ENCODE measurements around the gene PGBD2.
"Not testable (repeated sequence)": the region's sequence is repeated elsewhere in the genome, so short reads cannot be mapped to it uniquely, and the experiment has no call there.

PGBD2 gene

GRCh38 chr1:248913933-248914332 is 7.9 kb downstream of the PGBD2 start:
- ChIA-PET POLR2A (no interaction called here), CTCF (no interaction called here)
- no peak for DNase-seq (ENCODE audit: extremely low spot score)
- TF ChIP-seq CTBP1 (IDR thresholded peaks at IDR 0.05; ENCODE audit: borderline replicate concordance) = no peak

DNA sequence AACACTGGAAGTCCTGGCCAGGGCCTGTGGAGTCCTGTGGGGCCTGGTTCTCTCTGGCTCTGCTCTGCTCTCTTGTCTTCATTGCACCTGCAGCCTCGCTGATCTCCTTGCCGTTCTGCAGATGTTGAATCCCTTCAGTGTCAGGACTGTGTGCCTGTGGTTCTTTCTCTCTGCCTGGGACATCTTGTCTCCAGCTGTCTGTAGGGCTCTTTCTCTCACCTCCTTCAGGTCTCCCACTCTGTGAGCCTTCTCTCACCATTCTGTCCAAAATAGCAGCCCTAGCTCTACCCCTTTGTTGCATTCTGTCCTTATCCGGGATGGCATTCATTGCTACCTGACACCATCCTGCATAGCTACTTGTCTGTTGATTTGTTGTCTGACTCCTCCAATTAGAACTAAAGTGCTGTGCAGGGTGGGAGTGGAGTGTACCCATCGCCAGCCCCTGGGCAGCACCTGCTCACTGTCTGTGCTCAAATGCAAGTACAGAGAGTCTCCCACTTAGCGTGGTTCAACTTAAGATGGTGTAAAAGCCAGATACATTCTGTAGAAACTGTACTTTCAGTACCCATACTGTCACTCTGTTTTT is 8.9 kb downstream of the PGBD2 start:
- CTCF ChIA-PET = no interaction called here
- no peak for DNase-seq (ENCODE audit: extremely low spot score)
- TF ChIP-seq FOXA1 (IDR thresholded peaks at IDR 0.05) (no peak), NFRKB (IDR thresholded peaks at IDR 0.05) (no peak), L3MBTL2 (conservative IDR thresholded peaks at IDR 0.05) (no peak), PKNOX1 (IDR thresholded peaks at IDR 0.05) (no peak), HDGF (IDR thresholded peaks at IDR 0.05; ENCODE audit: borderline replicate concordance) (no peak), CTBP1 (IDR thresholded peaks at IDR 0.05; ENCODE audit: borderline replicate concordance) (no peak), FOXK2 (IDR thresholded peaks at IDR 0.05) (no peak), TARDBP (IDR thresholded peaks at IDR 0.05) (no peak), SUZ12 (IDR thresholded peaks at IDR 0.05) (no peak), ZNF384 (IDR thresholded peaks at IDR 0.05) (no peak), ARNT (IDR thresholded peaks at IDR 0.05) (no peak), LEF1 (IDR thresholded peaks at IDR 0.05; ENCODE audit: borderline replicate concordance) (no peak), BHLHE40 (IDR thresholded peaks at IDR 0.05; ENCODE audit: borderline replicate concordance) (no peak), FOXM1 (IDR thresholded peaks at IDR 0.05; ENCODE audit: borderline replicate concordance) (no peak), SP1 (IDR thresholded peaks at IDR 0.05) (no peak), ELF4 (IDR thresholded peaks at IDR 0.05) (no peak)
- POLR2A ChIA-PET = no interaction called here

DNA sequence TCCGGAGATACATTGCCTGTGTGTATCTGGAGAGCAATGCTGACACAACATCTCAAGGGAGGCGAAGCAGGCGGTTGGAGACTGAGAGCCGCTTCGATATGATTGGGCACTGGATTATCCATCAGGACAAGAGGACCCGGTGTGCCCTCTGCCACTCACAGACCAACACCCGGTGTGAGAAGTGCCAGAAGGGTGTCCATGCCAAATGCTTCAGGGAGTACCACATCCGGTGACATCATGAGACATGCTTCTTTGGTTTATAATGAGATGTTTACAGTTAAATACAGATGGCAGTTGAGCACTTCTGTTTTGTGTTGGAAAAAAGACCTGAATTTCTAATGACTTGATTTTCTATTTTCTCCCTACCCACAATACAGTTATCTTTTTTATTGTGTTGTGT is 12.1 kb downstream of the PGBD2 start:
- DNase-seq (ENCODE audit: extremely low spot score) = no peak
- ChIA-PET POLR2A (no interaction called here), CTCF (no interaction called here)
- TF ChIP-seq L3MBTL2 (conservative IDR thresholded peaks at IDR 0.05) (no peak), BHLHE40 (IDR thresholded peaks at IDR 0.05; ENCODE audit: borderline replicate concordance) (no peak), HDGF (IDR thresholded peaks at IDR 0.05; ENCODE audit: borderline replicate concordance) (no peak), PKNOX1 (IDR thresholded peaks at IDR 0.05) (no peak), NFRKB (IDR thresholded peaks at IDR 0.05) (no peak), TARDBP (IDR thresholded peaks at IDR 0.05) (no peak), FOXA1 (IDR thresholded peaks at IDR 0.05) (no peak), ZNF384 (IDR thresholded peaks at IDR 0.05) (no peak)

- ChIA-PET CTCF (no interaction called here), POLR2A (interaction anchor here (0.7 kb wide), 1 partner anchor 18 kb away, joined by 3 read pairs; the partner anchor contains the start of gene PGBD2)
- no peak for DNase-seq (ENCODE audit: extremely low spot score)
- TF ChIP-seq LEF1 (IDR thresholded peaks at IDR 0.05; ENCODE audit: borderline replicate concordance) = no peak
- TF ChIP-seq SP1 (IDR thresholded peaks at IDR 0.05) = no peak
- no peak for TF ChIP-seq ARNT (IDR thresholded peaks at IDR 0.05)
- TF ChIP-seq TARDBP (IDR thresholded peaks at IDR 0.05) = no peak
- no peak for TF ChIP-seq ELF4 (IDR thresholded peaks at IDR 0.05)
- no peak for TF ChIP-seq PKNOX1 (IDR thresholded peaks at IDR 0.05)
- no peak for TF ChIP-seq SUZ12 (IDR thresholded peaks at IDR 0.05)
- TF ChIP-seq BHLHE40 (IDR thresholded peaks at IDR 0.05; ENCODE audit: borderline replicate concordance) = no peak
- TF ChIP-seq HDGF (IDR thresholded peaks at IDR 0.05; ENCODE audit: borderline replicate concordance) = no peak
- no peak for TF ChIP-seq L3MBTL2 (conservative IDR thresholded peaks at IDR 0.05)
- no peak for TF ChIP-seq FOXA1 (IDR thresholded peaks at IDR 0.05)
- no peak for TF ChIP-seq FOXM1 (IDR thresholded peaks at IDR 0.05; ENCODE audit: borderline replicate concordance)
- TF ChIP-seq CTBP1 (IDR thresholded peaks at IDR 0.05; ENCODE audit: borderline replicate concordance) = no peak
- no peak for TF ChIP-seq FOXK2 (IDR thresholded peaks at IDR 0.05)
- no peak for TF ChIP-seq ZNF384 (IDR thresholded peaks at IDR 0.05)
- no peak for TF ChIP-seq NFRKB (IDR thresholded peaks at IDR 0.05)
Measured at GRCh38 chr1:248923352-248924338, 17.6 kb downstream of the PGBD2 start.

GRCh38 chr1:248924696-248925532 is 18.9 kb downstream of the PGBD2 start:
- peak; percentile 23 for DNase-seq (ENCODE audit: extremely low spot score)
- TF ChIP-seq CTBP1 (IDR thresholded peaks at IDR 0.05; ENCODE audit: borderline replicate concordance) = no peak
- no peak for TF ChIP-seq ZNF384 (IDR thresholded peaks at IDR 0.05)
- POLR2A ChIA-PET = no interaction called here
- CTCF ChIA-PET = interaction anchor here (0.7 kb wide), 1 partner anchor 51 kb away, joined by 5 read pairs; no protein-coding TSS in a partner anchor

DNA sequence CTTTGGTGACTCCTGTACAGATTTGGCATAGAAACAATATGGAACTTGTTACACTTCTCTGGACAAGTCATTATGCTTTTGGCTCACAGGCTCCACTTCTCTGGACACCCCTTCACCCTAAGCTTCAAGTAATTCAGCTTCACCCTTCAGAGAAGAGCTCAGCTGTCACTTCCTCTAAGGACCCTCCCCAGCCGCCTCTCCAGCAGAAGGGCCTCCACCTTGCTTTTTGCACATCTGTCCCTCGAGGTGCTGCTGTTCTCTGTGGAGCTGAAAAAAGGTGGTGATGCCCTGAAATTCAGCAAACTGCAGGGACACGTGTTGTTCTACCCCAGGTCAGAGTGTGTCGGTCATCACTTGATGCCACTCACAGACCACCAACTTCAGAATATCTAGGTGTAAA is 19.8 kb downstream of the PGBD2 start:
- DNase-seq (ENCODE audit: extremely low spot score); POLR2A ChIA-PET: not testable (repeated sequence)
- CTCF ChIA-PET = interaction anchor here (0.7 kb wide), 1 partner anchor 52 kb away, joined by 5 read pairs; no protein-coding TSS in a partner anchor
